HCT116 (cell line): ENCODE data around the gene VAV2. TPM values are rescaled to one million over a fixed set of nuclear protein-coding genes. Genes with fewer than 3 reads are reported as not detected.

Experiments used
- ATAC-seq: fragments of 200-7000 bp; cut with Tn5 transposase; 2 replicates; pipeline ENCODE4 v1.9.1; 2020; ENCODE audit warnings: mild to moderate bottlenecking, moderate library complexity
- BruUV-seq: library from RNA; stranded (reverse); fragments of 400-500 nt; replicated peaks from 2 replicates; lab custom pipeline; 2021; lab: Mats Ljungman, UMichigan
- CTCF ChIA-PET: fragments of 300-600 bp; sonication (Branson Sonifier 250); formaldehyde crosslinking; loops from one replicate; lab custom pipeline; 2021; ENCODE audit warnings: antibody characterized with exemption; lab: Charles Lee
- POLR2A ChIA-PET: fragments of 300-600, 350-600 bp; sonication (Branson Sonifier 250); formaldehyde crosslinking; loops from one replicate; lab custom pipeline; 2021; ENCODE audit warnings: antibody characterized with exemption; lab: Charles Lee
- RAD21 ChIA-PET, 2 experiments: fragments of 300-600 bp; sonication (Branson Sonifier 250); formaldehyde crosslinking; loops; one replicate each; lab custom pipeline; 2023; ENCODE audit warnings: low total read pairs in 2 of 2; ENCODE audit not compliant: uncharacterized antibody in 2 of 2, unreplicated experiment in 2 of 2, low non-redundant PET in 1 of 2; lab: Charles Lee
- DNase-seq: peaks from one replicate; pipeline ENCODE4 v3.0.0-alpha.2; 2010; ENCODE audit warnings: low read depth, low spot score
- H2AFZ ChIP-seq: fragments of 200-600 bp; shearing (Covaris generic), sonication (generic); 2 replicates; pipeline ENCODE4 v1.6.1; 2017; ENCODE audit warnings: low read depth, mixed run types, mixed read lengths, antibody characterized with exemption, low read length; ENCODE audit not compliant: poor library complexity, severe bottlenecking
- H3K27ac ChIP-seq: 2 replicates; pipeline ENCODE4 v1.5.1; 2012; ENCODE audit warnings: low read depth, low read length
- H3K27me3 ChIP-seq: fragments of 200-600 bp; sonication (generic); 2 replicates; pipeline ENCODE4 v1.6.1; 2016; ENCODE audit warnings: mixed run types, low read length, mixed read lengths; ENCODE audit not compliant: insufficient read depth
- H3K36me3 ChIP-seq, 2 experiments: fragments of 200-500 bp in 1 of 2; fragments of 200-600 bp in 1 of 2; sonication (Bioruptor generic) in 1 of 2; sonication (generic) in 1 of 2; 2 replicates each; pipeline versions ENCODE4 v1.5.1 to v1.6.1; 2014 to 2016; ENCODE audit warnings: low read length in 2 of 2, inconsistent platforms in 1 of 2, mixed read lengths in 1 of 2, mixed run types in 1 of 2; ENCODE audit not compliant: insufficient read depth in 2 of 2, control insufficient read depth in 1 of 2
- H3K4me1 ChIP-seq, 2 experiments: fragments of 200-600 bp in 1 of 2; sonication (generic) in 1 of 2; 2 replicates each; pipeline versions ENCODE4 v1.5.1 to v1.6.1; 2012 to 2017; ENCODE audit warnings: low read length in 2 of 2, inconsistent platforms in 1 of 2, mild to moderate bottlenecking in 1 of 2, mixed read lengths in 1 of 2, mixed run types in 1 of 2, moderate library complexity in 1 of 2; ENCODE audit not compliant: insufficient read depth in 2 of 2, control insufficient read depth in 1 of 2
- H3K4me2 ChIP-seq: fragments of 200-600 bp; sonication (generic); 2 replicates; pipeline ENCODE4 v1.6.1; 2017; ENCODE audit warnings: mixed run types, low read length, mixed read lengths
- H3K4me3 ChIP-seq, 2 experiments: fragments of 200-600 bp in 1 of 2; sonication (generic) in 1 of 2; replicated peaks in 1 of 2; 2 replicates each; pipeline ENCODE4 v1.5.1; 2011 to 2016; ENCODE audit warnings: low read length in 2 of 2, control low read depth in 1 of 2, low read depth in 1 of 2, mild to moderate bottlenecking in 1 of 2, mixed read lengths in 1 of 2, mixed run types in 1 of 2
- H3K79me2 ChIP-seq: fragments of 200-600 bp; sonication (generic); 2 replicates; pipeline ENCODE4 v1.6.1; 2017; ENCODE audit warnings: mild to moderate bottlenecking, mixed run types, low read length, moderate library complexity, mixed read lengths; ENCODE audit not compliant: insufficient read depth
- H3K9ac ChIP-seq: fragments of 200-600 bp; sonication (generic); 2 replicates; pipeline ENCODE4 v1.6.1; 2016; ENCODE audit warnings: low read length, mixed read lengths
- H3K9me2 ChIP-seq: fragments of 200-600 bp; sonication (generic), shearing (Covaris generic); 2 replicates; pipeline ENCODE4 v1.6.1; 2017; ENCODE audit warnings: mixed run types, mild to moderate bottlenecking, moderate library complexity; ENCODE audit not compliant: insufficient read depth
- H3K9me3 ChIP-seq, 2 experiments: fragments of 200-500 bp in 1 of 2; fragments of 200-600 bp in 1 of 2; sonication (Bioruptor generic) in 1 of 2; sonication (generic) in 1 of 2; 2 replicates each; pipeline ENCODE4 v1.6.1; 2014 to 2017; ENCODE audit warnings: low read length in 2 of 2, mixed read lengths in 2 of 2, inconsistent platforms in 1 of 2, low read depth in 1 of 2, mild to moderate bottlenecking in 1 of 2, mixed run types in 1 of 2, moderate library complexity in 1 of 2; ENCODE audit not compliant: control insufficient read depth in 1 of 2, insufficient read depth in 1 of 2
- H4K20me1 ChIP-seq: fragments of 200-600 bp; sonication (generic), shearing (Covaris generic); 2 replicates; pipeline ENCODE4 v1.6.1; 2017; ENCODE audit warnings: mixed run types, mild to moderate bottlenecking, moderate library complexity; ENCODE audit not compliant: insufficient read depth
- CBX3 ChIP-seq: IDR thresholded peaks from 2 replicates; pipeline ENCODE4 v1.6.1; 2012; ENCODE audit warnings: low read depth
- EGR1 ChIP-seq: IDR thresholded peaks from 2 replicates; pipeline ENCODE4 v1.6.1; 2012; ENCODE audit warnings: low read depth
- ELF1 ChIP-seq: IDR thresholded peaks from 2 replicates; pipeline ENCODE4 v1.6.1; 2012; ENCODE audit warnings: low read depth, borderline replicate concordance
- FOSL1 ChIP-seq: IDR thresholded peaks from 2 replicates; pipeline ENCODE4 v1.6.1; 2012; ENCODE audit warnings: low read depth
- MAX ChIP-seq: IDR thresholded peaks from 2 replicates; pipeline ENCODE4 v1.6.1; 2012
- POLR2AphosphoS5 ChIP-seq: IDR thresholded peaks from 2 replicates; pipeline ENCODE4 v1.6.1; 2011; ENCODE audit warnings: mild to moderate bottlenecking, low read depth, low read length, moderate library complexity
- RAD21 ChIP-seq: IDR thresholded peaks from 2 replicates; pipeline ENCODE4 v1.6.1; 2012; ENCODE audit warnings: low read depth, mild to moderate bottlenecking
- SIN3A ChIP-seq: IDR thresholded peaks from 2 replicates; pipeline ENCODE4 v1.6.1; 2012; ENCODE audit warnings: low read depth
- SRF ChIP-seq: IDR thresholded peaks from 2 replicates; pipeline ENCODE4 v1.6.1; 2012; ENCODE audit warnings: low read depth
- intact Hi-C: fragments of 100-400 bp; cut with micrococcal nuclease; formaldehyde crosslinking; loops from 2 replicates; pipeline ENCODE4 v1.10.0; 2022
- total RNA-seq: library from RNA; stranded (reverse); gene quantifications from one replicate; pipeline ENCODE4 v1.2.1, GENCODE V29; 2021; ENCODE audit not compliant: unreplicated experiment
- TF ChIP-seq, protein P1 (sequence below), 3 experiments: fragments of 200-600 bp in 1 of 3; sonication (generic) in 1 of 3; IDR thresholded peaks in 2 of 3; conservative IDR thresholded peaks in 1 of 3; 2 replicates each; pipeline ENCODE4 v1.5.1; 2012 to 2017; ENCODE audit warnings: low read depth in 2 of 3, low read length in 2 of 3, antibody characterized with exemption in 1 of 3, borderline replicate concordance in 1 of 3, control low read depth in 1 of 3, mild to moderate bottlenecking in 1 of 3, mixed read lengths in 1 of 3, mixed run types in 1 of 3, moderate library complexity in 1 of 3; ENCODE audit not compliant: insufficient read depth in 1 of 3
- TF ChIP-seq, protein P2 (sequence below): IDR thresholded peaks from 2 replicates; pipeline ENCODE4 v1.6.1; 2011; ENCODE audit warnings: mild to moderate bottlenecking, low read length, moderate library complexity; ENCODE audit not compliant: insufficient replicate concordance; ENCODE audit errors: extremely low read depth

The VAV2 gene
- total RNA-seq, 1 experiment from 2014 or later, result 33.2 TPM

- Histone ChIP-seq H3K4me3 (no peak overlapping the region), H3K4me1 (no peaks in the 10 kb centered on the region), H3K9me3 (no peaks in the 10 kb centered on the region), H2AFZ (no peak overlapping the region), H3K27ac (no peak overlapping the region), H3K79me2 (no peaks in the 10 kb centered on the region), H3K9ac (no peak overlapping the region), H3K27me3 (no peaks in the 10 kb centered on the region), H3K4me2 (no peak overlapping the region), H3K36me3 (no peaks in the 10 kb centered on the region), H3K9me2 (no peaks in the 10 kb centered on the region), H4K20me1 (no peaks in the 10 kb centered on the region)
- intact Hi-C loops, result no loop called here
- no TSS peak for BruUV-seq
- TF ChIP-seq RAD21 (no peak), ELF1 (no peak)
- TF ChIP-seq, protein P1, sequence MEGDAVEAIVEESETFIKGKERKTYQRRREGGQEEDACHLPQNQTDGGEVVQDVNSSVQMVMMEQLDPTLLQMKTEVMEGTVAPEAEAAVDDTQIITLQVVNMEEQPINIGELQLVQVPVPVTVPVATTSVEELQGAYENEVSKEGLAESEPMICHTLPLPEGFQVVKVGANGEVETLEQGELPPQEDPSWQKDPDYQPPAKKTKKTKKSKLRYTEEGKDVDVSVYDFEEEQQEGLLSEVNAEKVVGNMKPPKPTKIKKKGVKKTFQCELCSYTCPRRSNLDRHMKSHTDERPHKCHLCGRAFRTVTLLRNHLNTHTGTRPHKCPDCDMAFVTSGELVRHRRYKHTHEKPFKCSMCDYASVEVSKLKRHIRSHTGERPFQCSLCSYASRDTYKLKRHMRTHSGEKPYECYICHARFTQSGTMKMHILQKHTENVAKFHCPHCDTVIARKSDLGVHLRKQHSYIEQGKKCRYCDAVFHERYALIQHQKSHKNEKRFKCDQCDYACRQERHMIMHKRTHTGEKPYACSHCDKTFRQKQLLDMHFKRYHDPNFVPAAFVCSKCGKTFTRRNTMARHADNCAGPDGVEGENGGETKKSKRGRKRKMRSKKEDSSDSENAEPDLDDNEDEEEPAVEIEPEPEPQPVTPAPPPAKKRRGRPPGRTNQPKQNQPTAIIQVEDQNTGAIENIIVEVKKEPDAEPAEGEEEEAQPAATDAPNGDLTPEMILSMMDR (IDR thresholded peaks at IDR 0.05 in 2 of 3, conservative IDR thresholded peaks at IDR 0.05 in 1 of 3; ENCODE audit: borderline replicate concordance in 1 of 3, insufficient read depth in 1 of 3, low read depth in 2 of 3, low read length in 2 of 3), result no peak
- ChIA-PET CTCF (no interaction called here), POLR2A (no interaction called here), RAD21 (no interaction called here)
- no peak for DNase-seq
- no peak for ATAC-seq
Observed at GRCh38 chr9:133826289-133827085, 165.6 kb downstream of the VAV2 start.

GRCh38 chr9:133825555-133826218, 166.4 kb downstream of the VAV2 start:
- BruUV-seq, result no TSS peak
- H3K9me3 ChIP-seq, result no peaks in the 10 kb centered on the region
- H3K9me2 ChIP-seq, result no peaks in the 10 kb centered on the region
- RAD21 ChIA-PET, result no interaction called here
- H2AFZ ChIP-seq, result no peak overlapping the region
- H3K79me2 ChIP-seq, result no peaks in the 10 kb centered on the region
- ATAC-seq (no peak), DNase-seq (no peak)
- no peaks in the 10 kb centered on the region for H3K27me3 ChIP-seq
- POLR2A ChIA-PET, result no interaction called here
- intact Hi-C loops, result no loop called here
- CTCF ChIA-PET, result no interaction called here
- H4K20me1 ChIP-seq, result no peaks in the 10 kb centered on the region
- H3K9ac ChIP-seq, result no peak overlapping the region
- H3K4me3 ChIP-seq, result no peak overlapping the region
- no peaks in the 10 kb centered on the region for H3K36me3 ChIP-seq
- H3K27ac ChIP-seq, result no peak overlapping the region
- no peak overlapping the region for H3K4me2 ChIP-seq
- H3K4me1 ChIP-seq, result no peaks in the 10 kb centered on the region
- TF ChIP-seq, protein P2, sequence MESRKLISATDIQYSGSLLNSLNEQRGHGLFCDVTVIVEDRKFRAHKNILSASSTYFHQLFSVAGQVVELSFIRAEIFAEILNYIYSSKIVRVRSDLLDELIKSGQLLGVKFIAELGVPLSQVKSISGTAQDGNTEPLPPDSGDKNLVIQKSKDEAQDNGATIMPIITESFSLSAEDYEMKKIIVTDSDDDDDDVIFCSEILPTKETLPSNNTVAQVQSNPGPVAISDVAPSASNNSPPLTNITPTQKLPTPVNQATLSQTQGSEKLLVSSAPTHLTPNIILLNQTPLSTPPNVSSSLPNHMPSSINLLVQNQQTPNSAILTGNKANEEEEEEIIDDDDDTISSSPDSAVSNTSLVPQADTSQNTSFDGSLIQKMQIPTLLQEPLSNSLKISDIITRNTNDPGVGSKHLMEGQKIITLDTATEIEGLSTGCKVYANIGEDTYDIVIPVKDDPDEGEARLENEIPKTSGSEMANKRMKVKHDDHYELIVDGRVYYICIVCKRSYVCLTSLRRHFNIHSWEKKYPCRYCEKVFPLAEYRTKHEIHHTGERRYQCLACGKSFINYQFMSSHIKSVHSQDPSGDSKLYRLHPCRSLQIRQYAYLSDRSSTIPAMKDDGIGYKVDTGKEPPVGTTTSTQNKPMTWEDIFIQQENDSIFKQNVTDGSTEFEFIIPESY, result no peak
- TF ChIP-seq EGR1 (no peak), FOSL1 (no peak), CBX3 (no peak), SIN3A (no peak), SRF (no peak), MAX (no peak), POLR2AphosphoS5 (no peak), RAD21 (no peak)
- TF ChIP-seq, protein P1 (IDR thresholded peaks at IDR 0.05 in 2 of 3, conservative IDR thresholded peaks at IDR 0.05 in 1 of 3; ENCODE audit: borderline replicate concordance in 1 of 3, insufficient read depth in 1 of 3, low read depth in 2 of 3, low read length in 2 of 3), result no peak
